ENCODE results near the gene PDE8A.

The PDE8A gene, protein sequence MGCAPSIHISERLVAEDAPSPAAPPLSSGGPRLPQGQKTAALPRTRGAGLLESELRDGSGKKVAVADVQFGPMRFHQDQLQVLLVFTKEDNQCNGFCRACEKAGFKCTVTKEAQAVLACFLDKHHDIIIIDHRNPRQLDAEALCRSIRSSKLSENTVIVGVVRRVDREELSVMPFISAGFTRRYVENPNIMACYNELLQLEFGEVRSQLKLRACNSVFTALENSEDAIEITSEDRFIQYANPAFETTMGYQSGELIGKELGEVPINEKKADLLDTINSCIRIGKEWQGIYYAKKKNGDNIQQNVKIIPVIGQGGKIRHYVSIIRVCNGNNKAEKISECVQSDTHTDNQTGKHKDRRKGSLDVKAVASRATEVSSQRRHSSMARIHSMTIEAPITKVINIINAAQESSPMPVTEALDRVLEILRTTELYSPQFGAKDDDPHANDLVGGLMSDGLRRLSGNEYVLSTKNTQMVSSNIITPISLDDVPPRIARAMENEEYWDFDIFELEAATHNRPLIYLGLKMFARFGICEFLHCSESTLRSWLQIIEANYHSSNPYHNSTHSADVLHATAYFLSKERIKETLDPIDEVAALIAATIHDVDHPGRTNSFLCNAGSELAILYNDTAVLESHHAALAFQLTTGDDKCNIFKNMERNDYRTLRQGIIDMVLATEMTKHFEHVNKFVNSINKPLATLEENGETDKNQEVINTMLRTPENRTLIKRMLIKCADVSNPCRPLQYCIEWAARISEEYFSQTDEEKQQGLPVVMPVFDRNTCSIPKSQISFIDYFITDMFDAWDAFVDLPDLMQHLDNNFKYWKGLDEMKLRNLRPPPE

DNA sequence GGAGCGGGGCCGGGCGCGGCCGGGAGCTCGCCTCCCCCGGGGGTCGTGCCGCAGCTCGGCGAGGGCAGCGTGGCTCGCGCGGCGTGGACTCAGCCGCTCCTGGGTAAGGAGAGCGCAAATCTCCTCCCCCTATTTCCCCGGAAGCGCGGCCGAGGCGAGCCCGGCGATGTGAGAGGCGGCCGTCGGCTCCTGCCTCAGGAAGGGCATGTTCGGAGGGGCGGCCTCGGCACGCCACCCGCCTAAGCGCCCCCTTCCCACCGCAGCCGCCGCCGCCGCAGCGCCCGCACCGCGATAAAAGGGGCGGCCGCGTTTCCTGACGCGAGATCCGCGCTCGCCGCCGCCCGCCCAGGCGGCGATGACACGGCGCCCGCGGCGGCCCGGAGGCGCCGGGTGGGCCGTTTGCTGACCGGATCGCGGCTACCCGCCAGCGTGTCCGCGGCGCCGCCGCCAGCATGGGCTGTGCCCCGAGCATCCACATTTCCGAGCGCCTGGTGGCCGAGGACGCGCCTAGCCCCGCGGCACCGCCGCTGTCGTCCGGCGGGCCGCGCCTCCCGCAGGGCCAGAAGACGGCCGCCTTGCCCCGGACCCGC, at the start of gene PDE8A:
Gene PDE8A, plus strand, starts transcription at position 146 of the 590 bp plus-strand sequence. Its CDS starts 307 bp downstream, at position 453.
- DNase-seq: no peak

GRCh38 chr15:84934942-84935729, 46.5 kb upstream of the PDE8A start:
- no peak for DNase-seq

DNA sequence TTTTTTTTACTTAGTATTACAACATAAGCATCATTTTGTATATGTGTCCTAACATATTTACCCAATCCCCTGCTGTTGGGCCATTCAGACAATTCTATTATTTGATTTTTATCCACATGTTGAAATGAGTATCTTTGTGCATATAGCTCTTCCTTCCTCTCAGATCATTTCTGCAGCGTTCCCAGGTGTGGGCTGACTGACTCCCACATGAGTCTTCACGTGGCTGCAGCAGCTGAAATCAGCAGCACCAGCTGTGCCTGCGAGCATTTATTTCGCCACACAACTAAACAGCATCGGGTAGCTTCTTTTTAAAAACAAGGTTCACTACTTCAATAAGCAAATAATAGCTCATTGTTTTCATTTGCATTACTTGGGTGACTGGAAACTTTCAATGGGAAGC, 44.5 kb upstream of the PDE8A start:
- DNase-seq: no peak

GRCh38 chr15:84938726-84939125, 42.9 kb upstream of the PDE8A start:
- no peak for DNase-seq

DNA sequence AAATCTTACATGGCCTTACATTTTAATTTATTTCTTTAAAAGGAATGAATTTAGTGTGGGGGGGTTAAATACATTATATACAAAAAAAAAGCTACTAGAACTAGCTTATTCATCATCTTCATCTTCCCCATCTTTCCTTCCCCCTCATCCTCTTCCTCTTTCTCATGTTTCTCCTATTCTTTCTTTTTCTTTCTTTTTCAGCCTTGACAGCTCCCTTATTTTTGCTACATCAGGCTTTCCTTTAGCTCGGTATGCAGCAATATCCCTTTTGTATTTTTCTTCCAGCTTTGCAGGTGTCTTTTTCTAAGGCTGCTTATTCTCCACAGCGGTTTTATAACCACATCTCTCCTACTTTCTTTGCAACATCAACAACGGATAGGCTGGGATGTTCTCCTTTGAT, 41.3 kb upstream of the PDE8A start:
- no peak for DNase-seq

DNA sequence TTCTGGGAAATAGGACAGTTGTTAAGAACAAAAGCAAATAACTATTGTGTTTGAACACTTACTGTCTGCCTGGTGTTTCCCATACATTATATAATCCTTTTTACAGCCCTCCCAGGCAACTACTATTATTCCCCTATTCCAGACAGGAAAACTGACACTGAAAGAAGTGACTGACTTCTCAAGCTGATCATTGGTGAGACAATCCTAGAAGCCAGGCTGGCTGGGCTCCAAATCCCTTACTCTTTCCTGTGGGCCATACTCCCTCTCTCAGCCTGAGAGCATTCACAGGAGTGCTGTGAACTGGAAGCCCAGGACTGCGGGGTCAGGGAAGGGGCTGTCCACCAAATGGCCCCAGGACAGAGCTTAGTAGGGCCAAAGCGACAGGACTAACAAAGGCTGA, 39.2 kb upstream of the PDE8A start:
- DNase-seq: no peak

- DNase-seq: no peak
These were observed 37.3 kb upstream of the PDE8A start for GRCh38 chr15:84944311-84944710.

- no peak for DNase-seq
These were observed 36.8 kb upstream of the PDE8A start for GRCh38 chr15:84944861-84945260.

- DNase-seq: no peak
These were observed 34.7 kb upstream of the PDE8A start for GRCh38 chr15:84946772-84947489.

DNA sequence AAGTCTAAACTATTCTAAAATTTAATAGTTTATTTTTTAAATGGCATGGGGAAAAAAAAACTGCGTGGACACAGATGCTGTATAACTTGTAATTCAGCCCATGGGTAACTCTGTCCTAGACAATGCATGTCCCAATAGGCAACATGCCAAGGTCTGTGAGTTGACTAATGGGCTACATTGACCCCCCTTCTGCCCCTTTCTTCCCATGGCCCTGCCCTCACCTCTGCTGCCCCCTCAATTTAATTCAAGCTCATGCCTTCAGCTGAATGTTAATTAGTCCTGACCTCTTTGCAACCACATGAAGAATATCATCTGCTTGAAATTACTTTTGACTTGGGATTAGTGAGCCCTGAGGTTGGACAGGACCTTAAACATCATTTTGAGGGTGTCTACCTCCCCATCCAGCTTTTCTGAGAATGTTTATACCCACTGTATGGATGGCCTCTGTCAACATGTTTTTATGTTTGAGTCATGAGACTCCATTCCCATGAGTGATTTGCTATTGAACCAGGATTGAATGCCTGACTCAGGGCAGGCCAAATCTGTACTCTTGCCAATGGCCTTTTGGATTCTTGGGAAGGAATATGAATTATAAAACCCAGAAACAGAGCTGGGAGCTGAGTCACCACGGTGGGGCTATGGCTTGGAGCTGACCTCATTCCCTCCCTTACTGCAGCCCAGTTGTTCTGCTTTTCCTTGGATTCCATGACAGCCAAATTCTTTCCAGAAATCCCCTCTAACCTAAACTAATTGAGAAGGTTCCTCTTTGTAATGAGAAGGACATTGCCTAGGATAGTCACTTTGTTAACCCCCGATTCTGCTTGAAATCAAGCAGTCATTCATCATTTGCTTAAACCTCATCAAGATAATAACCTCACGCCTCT, 33.5 kb upstream of the PDE8A start:
- DNase-seq: no peak

- no peak for DNase-seq
These were observed 32.6 kb upstream of the PDE8A start for GRCh38 chr15:84949043-84949442.

- DNase-seq: no peak
These were observed 31.6 kb upstream of the PDE8A start for GRCh38 chr15:84949845-84950569.

DNA sequence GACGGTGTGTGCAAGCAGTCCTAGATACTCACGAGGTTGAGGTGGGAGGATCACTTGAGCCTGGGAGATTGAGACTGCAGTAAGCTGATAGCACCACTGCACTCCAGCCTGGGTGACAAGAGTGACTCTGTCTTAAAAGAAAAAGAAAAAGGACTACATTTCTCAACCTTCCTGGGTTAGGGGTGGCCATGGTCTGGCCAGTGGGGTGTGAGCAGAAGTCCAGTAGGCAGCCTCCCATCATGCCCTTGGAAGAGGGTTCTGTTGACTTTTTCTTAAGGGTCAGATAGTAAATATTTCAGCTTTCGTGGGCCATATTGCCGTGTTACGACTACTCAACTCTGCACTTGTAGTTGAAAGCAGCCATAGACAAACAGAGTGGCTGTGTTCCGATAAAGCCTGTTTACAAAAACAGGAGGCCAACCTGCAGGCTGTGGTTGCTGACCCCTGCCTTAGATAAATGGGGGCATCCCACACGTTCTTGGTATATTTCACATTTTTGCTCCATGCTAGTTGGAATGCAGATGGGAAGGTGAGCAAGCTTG, 31.0 kb upstream of the PDE8A start:
- DNase-seq: no peak

GRCh38 chr15:84951736-84952135, 29.9 kb upstream of the PDE8A start:
- no peak for DNase-seq

GRCh38 chr15:84953136-84953535, 28.5 kb upstream of the PDE8A start:
- no peak for DNase-seq

DNA sequence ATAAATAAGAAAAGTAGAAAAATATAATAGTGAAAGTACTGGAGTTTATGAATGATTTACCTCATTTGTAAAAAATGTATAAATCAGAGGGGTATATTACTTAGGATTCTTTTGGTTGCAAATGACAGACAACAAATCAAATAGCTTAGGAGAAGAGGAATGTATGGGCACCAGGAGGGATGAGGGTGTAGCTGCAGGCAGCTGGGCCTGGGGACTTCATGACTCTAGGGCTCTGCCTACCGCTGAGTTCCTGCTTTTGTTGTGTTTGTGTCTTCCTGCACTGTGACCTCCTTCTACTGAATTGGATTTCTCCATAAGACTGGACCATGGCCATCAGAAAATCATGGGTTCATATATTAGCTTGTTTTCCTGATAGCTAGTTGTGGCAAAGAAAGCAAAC, 27.9 kb upstream of the PDE8A start:
- no peak for DNase-seq

DNA sequence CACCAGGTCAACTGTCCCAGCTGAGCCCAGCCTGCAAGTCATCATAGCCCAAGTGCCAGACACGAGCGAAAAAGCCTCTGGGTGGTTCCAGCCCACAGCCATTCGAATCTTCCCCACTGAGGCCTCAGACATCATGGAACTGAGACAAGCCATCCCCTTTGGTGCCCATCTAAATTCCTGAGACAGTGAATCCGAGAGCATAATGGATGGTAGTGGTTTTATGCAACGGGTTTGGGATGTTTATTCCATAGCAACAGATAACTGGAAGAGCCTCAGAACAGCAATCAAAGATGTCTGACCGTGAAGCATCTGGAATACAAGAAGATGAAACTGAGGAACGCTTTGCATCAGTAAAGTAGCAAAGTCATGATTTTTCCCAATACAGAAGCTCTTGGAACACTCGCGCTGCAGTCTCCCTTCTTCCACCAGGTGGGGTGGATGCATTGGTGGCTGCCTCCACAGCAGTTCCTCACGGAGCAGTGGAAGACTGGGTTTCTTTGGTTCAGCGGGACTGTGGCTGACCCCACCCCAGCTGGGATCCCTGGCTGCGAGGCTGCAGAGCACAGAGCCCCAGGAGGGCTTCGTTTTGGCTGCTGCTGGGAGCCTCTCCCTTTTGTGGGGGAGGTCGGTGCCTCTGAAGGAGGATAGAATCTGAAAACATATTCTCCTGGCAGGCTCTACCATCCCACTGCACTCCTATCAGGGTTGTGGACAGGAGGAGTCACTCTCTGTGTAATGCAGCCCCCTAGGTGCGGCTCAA, 26.4 kb upstream of the PDE8A start:
- DNase-seq: peak; percentile 15

GRCh38 chr15:84956199-84956598, 25.5 kb upstream of the PDE8A start:
- DNase-seq: no peak

- no peak for DNase-seq
These were observed 21.1 kb upstream of the PDE8A start for GRCh38 chr15:84960391-84961113.

Data from NCI-H524 treated with DMSO at 0.1 percent for 48 hours (cell line).